Left lobe of liver (tissue), 2 donors: ENCODE data around the gene SYNE2. TPM values are rescaled to one million over a fixed set of nuclear protein-coding genes. Genes with fewer than 3 reads are reported as not detected.
"Not testable (repeated sequence)": the region's sequence is repeated elsewhere in the genome, so short reads cannot be mapped to it uniquely, and the experiment has no call there.

ENCODE experiments used
- ATAC-seq: fragments of 200-7000 bp; cut with Tn5 transposase; one replicate; pipeline ENCODE4 v1.9.1; 2020; ENCODE audit warnings: mild to moderate bottlenecking, moderate library complexity
- DNase-seq: peaks from one replicate; pipeline ENCODE4 v3.0.0-alpha.2; 2020; ENCODE audit warnings: low spot score
- total RNA-seq: library from RNA; stranded (reverse); gene quantifications from one replicate; pipeline ENCODE4 v1.2.1, GENCODE V29; 2021
- donor health status: DM: no; HTN: no; CAD: no; lungs with moderate emphysema.
- donor health status: DM: no; HTN: yes; CAD: no.

SYNE2 gene
- total RNA-seq, 1 donor from 2014 or later: 46.8 TPM

GRCh38 chr14:64114166-64114565, 261.4 kb downstream of the SYNE2 start:
- DNase-seq (peak; percentile 56), ATAC-seq (peak; percentile 27)

- no peak for ATAC-seq
- no peak for DNase-seq
These were observed 262.0 kb downstream of the SYNE2 start for GRCh38 chr14:64114796-64115195.

DNA sequence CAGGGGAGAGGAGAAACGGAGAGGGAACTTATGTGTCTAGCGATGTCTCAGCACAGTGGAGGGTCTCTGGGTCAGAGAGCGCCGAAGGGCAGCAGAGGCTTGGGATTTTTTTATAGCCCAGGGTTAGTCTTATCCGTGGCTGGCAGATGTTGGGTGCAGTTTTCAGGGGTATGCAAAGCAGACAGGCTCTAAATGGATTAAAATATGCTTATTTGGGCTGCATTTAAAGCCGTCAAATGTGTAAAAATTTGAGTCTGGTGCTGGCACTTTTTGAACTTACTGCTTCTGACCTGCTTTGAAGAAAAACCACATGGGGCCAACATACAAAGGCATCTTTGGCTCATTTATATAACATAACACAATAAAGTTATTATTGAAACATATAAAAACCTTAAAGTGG, 262.6 kb downstream of the SYNE2 start:
- ATAC-seq: no peak
- DNase-seq: no peak

- DNase-seq: peak; percentile 81
- ATAC-seq: peak; percentile 77
These were observed 265.0 kb downstream of the SYNE2 start for GRCh38 chr14:64117671-64118402.

- not testable (repeated sequence) for ATAC-seq, DNase-seq
These were observed 265.6 kb downstream of the SYNE2 start for GRCh38 chr14:64118403-64118742.

GRCh38 chr14:64118892-64119291, 266.1 kb downstream of the SYNE2 start:
- DNase-seq: no peak
- no peak for ATAC-seq

DNA sequence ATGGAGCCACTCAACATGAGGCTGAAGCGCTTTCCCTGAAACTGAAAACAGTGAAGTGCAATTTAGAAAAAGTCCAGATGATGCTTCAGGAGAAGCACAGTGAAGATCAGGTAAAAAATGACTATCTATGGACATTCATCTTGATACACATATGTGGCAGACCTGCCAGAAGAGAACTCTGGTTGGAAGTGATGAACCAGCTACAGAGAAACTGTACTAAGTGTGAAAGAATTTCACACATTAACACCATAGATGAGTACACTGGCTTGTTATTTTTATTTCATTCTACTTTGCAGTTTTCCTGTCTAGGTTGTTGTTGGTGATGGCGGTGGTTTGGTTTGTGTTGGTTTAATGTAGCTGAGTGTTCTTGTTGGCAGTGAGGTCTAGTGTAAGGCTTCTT, 266.7 kb downstream of the SYNE2 start:
- ATAC-seq (no peak), DNase-seq (no peak)

- DNase-seq (no peak), ATAC-seq (no peak)
These were observed 267.2 kb downstream of the SYNE2 start for GRCh38 chr14:64119980-64120379.

- peak; percentile 92 for DNase-seq
- peak; percentile 97 for ATAC-seq
These were observed 270.5 kb downstream of the SYNE2 start for GRCh38 chr14:64123241-64123822.

DNA sequence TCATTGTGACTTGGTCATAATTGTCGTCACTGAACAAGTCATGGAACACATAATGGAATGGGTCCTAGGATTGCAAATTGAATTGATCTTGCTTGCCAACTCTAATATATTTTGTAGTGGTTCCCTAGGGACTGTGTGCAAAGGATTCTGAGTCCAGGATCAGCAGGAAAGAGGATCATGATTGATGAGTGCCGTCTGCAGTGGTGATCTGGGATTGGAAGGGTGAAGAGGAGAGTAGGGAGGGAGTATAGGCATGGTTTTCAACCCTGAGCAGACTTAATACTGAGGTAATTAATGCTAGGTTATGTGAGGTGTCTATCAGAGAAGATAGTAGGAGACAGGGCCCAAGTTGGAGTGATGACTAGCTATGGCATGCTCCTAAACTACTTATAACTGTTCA, 272.5 kb downstream of the SYNE2 start:
- ATAC-seq (no peak), DNase-seq (no peak)

DNA sequence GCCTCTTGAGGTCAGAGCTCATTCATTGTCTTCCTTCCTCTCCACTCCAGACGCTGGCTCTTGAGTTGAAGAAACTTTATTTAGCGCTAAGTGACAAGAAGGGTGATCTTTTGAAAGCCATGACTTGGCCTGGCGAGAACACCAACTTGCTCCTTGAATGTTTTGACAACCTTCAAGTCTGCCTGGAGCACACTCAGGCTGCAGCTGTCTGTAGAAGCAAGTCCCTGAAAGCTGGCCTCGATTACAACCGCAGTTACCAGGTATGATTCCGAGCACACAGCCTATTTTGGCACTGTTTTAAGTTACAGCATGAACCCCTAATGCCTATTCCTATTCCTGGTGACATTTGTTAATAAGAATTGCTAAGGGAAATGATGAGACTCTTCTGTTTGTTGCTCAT, 273.7 kb downstream of the SYNE2 start:
- ATAC-seq (no peak), DNase-seq (no peak)

GRCh38 chr14:64137657-64138290, 285.0 kb downstream of the SYNE2 start:
- ATAC-seq (no peak), DNase-seq (no peak)

DNA sequence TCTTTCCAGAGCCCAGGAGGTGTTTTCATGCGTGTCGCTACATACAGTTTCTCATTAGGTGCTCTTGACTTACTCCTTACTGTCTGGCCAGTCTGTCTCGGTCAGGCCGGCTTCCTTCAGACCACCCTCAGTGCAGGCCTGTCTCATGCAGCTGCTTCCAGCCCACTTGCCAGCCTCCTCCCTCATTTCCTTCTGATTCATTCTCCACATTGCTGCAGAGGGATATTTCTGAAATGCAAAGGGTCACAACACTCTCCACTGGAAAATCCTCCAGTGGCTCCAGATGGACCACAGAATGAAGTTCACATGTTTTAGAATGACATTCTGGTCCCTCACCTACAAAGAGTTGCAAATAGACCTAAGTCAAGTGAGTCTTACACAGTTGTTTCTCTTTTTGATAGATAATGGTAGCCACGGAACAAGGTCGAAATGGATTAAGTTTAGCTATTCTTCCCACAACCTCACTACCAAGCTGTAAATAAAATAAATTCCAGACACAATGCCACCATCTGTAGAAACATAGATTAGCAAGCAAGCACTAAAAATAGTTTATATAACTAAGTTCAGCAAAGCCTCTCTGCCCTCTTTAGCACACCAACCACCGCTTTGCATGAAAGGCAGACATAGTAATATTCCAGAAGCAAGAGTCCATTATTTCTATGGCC, 294.5 kb downstream of the SYNE2 start:
- ATAC-seq (no peak), DNase-seq (no peak)

DNA sequence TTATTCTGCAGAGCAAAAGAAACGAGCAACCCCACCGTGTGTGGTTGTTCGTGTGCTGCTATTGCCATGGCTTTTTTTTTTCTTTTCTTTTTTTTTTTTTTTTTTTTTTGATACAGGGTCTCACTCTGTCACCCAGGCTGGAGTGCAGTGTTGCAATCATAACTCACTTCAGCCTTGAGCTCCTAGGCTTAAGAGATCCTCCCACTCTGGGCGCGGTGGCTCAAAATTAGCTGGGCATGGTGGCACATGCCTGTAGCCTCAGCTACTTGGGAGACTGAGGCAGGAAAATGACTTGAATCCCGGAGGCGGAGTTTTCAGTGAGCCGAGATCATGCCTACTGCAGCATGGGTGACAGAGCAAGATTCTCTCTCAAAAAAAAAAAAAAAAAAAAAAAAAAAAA, 297.1 kb downstream of the SYNE2 start:
- ATAC-seq: no peak
- no peak for DNase-seq

- no peak for ATAC-seq
- no peak for DNase-seq
These were observed 305.8 kb downstream of the SYNE2 start for GRCh38 chr14:64158608-64159007.

DNA sequence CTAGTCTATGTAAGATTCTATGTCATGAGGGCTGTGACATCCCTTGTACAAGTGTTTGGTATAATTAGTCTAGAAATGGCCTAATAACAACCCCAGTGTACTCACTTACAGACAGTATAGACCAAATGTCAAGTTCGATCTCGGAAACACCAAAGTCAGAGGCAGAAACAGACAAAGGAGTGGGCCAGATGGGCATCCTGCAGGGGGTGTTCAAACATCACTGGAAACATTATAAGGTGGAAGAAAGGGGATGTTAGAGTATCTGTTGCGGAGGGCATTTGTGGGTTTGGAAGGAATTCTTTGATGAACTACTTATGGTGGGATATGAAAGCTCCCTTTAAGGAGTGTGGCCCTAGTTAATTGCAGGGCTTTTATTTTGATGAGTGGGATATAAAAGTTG, 306.8 kb downstream of the SYNE2 start:
- ATAC-seq (no peak), DNase-seq (no peak)

DNA sequence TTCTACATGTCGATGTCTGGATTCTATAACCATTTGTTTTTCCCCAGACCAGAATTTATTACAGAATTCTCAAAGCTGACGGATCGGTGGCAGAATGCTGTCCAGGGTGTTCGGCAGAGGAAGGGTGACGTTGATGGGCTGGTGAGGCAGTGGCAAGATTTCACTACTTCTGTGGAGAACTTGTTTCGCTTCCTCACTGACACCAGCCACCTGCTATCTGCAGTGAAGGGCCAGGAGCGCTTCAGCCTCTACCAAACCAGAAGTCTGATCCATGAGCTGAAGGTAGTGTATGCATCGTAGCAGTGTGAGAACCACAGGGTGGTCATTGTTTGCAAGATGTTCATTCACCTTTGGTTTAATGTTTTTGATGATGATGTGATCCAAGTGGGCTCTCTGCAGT, 317.4 kb downstream of the SYNE2 start:
- DNase-seq: no peak
- ATAC-seq: no peak

- DNase-seq (no peak), ATAC-seq (no peak)
These were observed 322.3 kb downstream of the SYNE2 start for GRCh38 chr14:64174922-64175782.

- no peak for ATAC-seq
- DNase-seq: no peak
These were observed 323.5 kb downstream of the SYNE2 start for GRCh38 chr14:64176330-64176729.

DNA sequence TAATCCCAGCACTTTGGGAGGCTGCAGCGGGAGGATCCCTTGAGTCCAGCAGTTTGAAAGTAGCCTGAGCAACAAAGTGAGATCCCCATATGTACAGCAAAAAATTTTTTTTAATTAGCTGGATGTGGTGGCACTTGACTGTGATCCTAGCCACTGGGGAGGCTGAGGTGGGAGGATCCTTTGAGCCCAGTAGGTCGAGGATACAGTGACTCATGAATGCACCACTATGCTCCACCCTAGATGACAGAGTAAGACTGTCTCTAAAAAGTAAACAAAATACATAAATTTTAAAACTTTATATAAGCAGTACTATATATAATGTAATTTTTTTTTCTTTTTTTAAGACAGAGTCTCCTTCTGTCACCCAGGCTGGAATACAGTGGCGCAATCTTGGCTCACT, 326.0 kb downstream of the SYNE2 start:
- DNase-seq (no peak), ATAC-seq (no peak)

DNA sequence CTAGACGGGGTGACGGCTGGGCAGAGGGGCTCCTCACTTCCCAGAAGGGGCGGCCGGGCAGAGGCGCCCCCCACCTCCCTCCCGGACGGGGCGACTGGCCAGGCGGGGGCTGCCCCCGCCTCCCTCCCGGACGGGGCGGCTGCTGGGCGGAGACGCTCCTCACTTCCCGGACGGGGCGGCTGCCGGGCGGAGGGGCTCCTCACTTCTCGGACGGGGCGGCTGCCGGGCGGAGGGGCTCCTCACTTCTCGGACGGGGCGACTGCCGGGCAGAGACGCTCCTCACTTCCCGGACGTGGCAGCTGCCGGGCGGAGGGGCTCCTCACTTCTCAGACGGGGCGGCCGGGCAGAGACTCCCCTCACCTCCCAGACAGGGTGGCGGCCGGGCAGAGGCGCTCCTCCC, 330.1 kb downstream of the SYNE2 start:
- not testable (repeated sequence) for ATAC-seq, DNase-seq
